ENCODE measurements around the gene EXOC2.

The EXOC2 gene

DNA sequence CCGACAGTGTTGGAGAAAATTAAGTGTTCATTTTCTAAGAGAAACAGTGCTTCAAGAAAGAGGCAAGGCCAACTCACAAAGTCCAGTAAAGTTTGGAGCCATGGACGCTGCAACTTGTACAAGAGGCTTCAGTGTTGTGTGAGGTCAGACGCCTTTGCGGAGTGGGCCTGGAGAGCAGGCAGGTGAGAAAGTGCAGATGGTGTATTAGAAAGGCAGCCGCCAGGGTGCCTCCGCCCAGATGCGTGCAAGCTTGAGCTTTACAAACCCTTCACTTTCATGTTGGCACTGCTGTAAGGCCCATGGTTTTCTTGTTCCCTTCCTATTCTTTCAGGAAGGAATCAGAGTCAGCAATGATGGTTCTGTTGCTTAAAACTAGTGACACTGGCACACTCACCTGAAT is 25.4 kb upstream of the EXOC2 start:
- H3K36me3 ChIP-seq (ENCODE audit: control insufficient read depth, insufficient read depth, low read length) = no peaks in the 10 kb centered on the region
- no peaks in the 10 kb centered on the region for H3K4me1 ChIP-seq (ENCODE audit: control insufficient read depth, insufficient read depth, low read length)
- no peak overlapping the region for H3K9ac ChIP-seq (ENCODE audit: low read depth, low read length)
- H3K9me3 ChIP-seq (ENCODE audit: control insufficient read depth, insufficient read depth, low read length) = no peaks in the 10 kb centered on the region
- H3K27me3 ChIP-seq (ENCODE audit: control insufficient read depth, insufficient read depth, low read length) = no peaks in the 10 kb centered on the region
- no peak overlapping the region for H3K4me3 ChIP-seq (ENCODE audit: low read depth, low read length)

- no peaks in the 10 kb centered on the region for H3K9me3 ChIP-seq (ENCODE audit: control insufficient read depth, insufficient read depth, low read length)
- H3K4me3 ChIP-seq (ENCODE audit: low read depth, low read length) = no peak overlapping the region
- no peaks in the 10 kb centered on the region for H3K27me3 ChIP-seq (ENCODE audit: control insufficient read depth, insufficient read depth, low read length)
- no peaks in the 10 kb centered on the region for H3K4me1 ChIP-seq (ENCODE audit: control insufficient read depth, insufficient read depth, low read length)
- no peaks in the 10 kb centered on the region for H3K36me3 ChIP-seq (ENCODE audit: control insufficient read depth, insufficient read depth, low read length)
- H3K9ac ChIP-seq (ENCODE audit: low read depth, low read length) = no peak overlapping the region
Observed at GRCh38 chr6:717135-717534, 24.2 kb upstream of the EXOC2 start.

DNA sequence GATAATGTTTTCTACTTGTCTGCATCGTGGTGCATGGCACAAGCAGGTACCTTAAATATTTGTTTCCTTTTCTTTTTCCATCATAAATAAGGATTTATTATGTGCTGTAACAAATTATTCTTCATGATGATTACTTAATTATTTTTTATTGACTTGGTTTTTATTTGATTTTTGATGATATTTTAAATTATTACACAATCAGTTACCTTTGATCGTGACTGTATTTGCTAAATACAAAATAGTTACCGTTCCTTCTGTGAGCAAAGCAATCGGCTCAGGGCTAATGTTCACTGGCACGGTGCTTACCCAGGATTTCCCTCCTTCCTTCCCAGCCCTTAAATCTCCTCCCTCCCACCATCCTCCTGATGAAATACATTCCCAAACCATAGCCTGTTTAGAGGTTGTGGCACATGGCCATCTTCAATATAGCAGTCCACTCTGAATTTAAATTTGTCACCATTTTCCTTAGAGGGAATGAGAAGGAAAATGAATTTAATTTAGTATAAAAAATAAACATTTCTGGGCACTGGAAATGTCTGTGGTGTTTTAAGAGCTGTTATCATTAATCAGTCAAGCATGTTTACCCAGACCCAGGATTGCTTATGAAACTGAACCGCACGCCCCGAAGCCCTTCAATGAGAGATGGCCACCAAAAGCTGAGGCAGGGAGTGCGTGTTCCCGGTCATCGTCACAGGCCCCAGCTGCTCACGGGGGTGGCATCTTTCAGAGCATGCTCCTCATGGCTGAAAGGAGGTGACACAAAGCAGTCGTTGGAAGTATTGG is 23.0 kb upstream of the EXOC2 start:
- Histone ChIP-seq H3K36me3 (ENCODE audit: control insufficient read depth, insufficient read depth, low read length) (no peaks in the 10 kb centered on the region), H3K9me3 (ENCODE audit: control insufficient read depth, insufficient read depth, low read length) (no peaks in the 10 kb centered on the region), H3K4me1 (ENCODE audit: control insufficient read depth, insufficient read depth, low read length) (peaks cover 7% of the 10 kb centered on the region), H3K9ac (ENCODE audit: low read depth, low read length) (no peak overlapping the region), H3K27me3 (ENCODE audit: control insufficient read depth, insufficient read depth, low read length) (no peaks in the 10 kb centered on the region), H3K4me3 (ENCODE audit: low read depth, low read length) (no peak overlapping the region)

DNA sequence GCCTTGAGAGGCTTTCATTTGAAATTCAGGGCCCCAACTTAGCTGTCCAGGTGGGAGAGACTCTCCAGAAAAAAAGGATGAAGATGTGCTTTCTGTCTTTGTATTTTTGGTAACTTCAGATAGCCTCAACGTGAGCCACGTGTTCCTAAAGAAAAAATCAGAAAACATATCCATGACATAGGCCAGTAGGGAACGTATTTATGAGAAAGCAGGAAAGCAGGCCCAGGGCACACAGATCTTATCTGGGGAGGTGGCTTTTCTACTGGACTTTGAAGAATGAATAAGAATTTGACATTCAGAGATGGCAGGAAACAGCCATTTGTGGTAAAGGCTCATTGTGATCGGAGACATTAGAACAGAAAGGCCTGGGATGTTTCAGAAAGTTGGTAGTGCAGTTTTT is 21.2 kb upstream of the EXOC2 start:
- H3K9me3 ChIP-seq (ENCODE audit: control insufficient read depth, insufficient read depth, low read length) = no peaks in the 10 kb centered on the region
- no peak overlapping the region for H3K4me3 ChIP-seq (ENCODE audit: low read depth, low read length)
- no peak overlapping the region for H3K9ac ChIP-seq (ENCODE audit: low read depth, low read length)
- H3K4me1 ChIP-seq (ENCODE audit: control insufficient read depth, insufficient read depth, low read length) = peaks cover 14% of the 10 kb centered on the region
- H3K36me3 ChIP-seq (ENCODE audit: control insufficient read depth, insufficient read depth, low read length) = no peaks in the 10 kb centered on the region
- H3K27me3 ChIP-seq (ENCODE audit: control insufficient read depth, insufficient read depth, low read length) = no peaks in the 10 kb centered on the region

GRCh38 chr6:713351-713750 is 20.4 kb upstream of the EXOC2 start:
- Histone ChIP-seq H3K9ac (ENCODE audit: low read depth, low read length) (no peak overlapping the region), H3K9me3 (ENCODE audit: control insufficient read depth, insufficient read depth, low read length) (no peaks in the 10 kb centered on the region), H3K27me3 (ENCODE audit: control insufficient read depth, insufficient read depth, low read length) (no peaks in the 10 kb centered on the region), H3K4me3 (ENCODE audit: low read depth, low read length) (no peak overlapping the region), H3K36me3 (ENCODE audit: control insufficient read depth, insufficient read depth, low read length) (no peaks in the 10 kb centered on the region), H3K4me1 (ENCODE audit: control insufficient read depth, insufficient read depth, low read length) (peaks cover 14% of the 10 kb centered on the region)

GRCh38 chr6:712805-713204 is 19.9 kb upstream of the EXOC2 start:
- Histone ChIP-seq H3K9me3 (ENCODE audit: control insufficient read depth, insufficient read depth, low read length) (no peaks in the 10 kb centered on the region), H3K27me3 (ENCODE audit: control insufficient read depth, insufficient read depth, low read length) (no peaks in the 10 kb centered on the region), H3K9ac (ENCODE audit: low read depth, low read length) (no peak overlapping the region), H3K4me1 (ENCODE audit: control insufficient read depth, insufficient read depth, low read length) (peaks cover 19% of the 10 kb centered on the region), H3K36me3 (ENCODE audit: control insufficient read depth, insufficient read depth, low read length) (no peaks in the 10 kb centered on the region), H3K4me3 (ENCODE audit: low read depth, low read length) (no peak overlapping the region)

DNA sequence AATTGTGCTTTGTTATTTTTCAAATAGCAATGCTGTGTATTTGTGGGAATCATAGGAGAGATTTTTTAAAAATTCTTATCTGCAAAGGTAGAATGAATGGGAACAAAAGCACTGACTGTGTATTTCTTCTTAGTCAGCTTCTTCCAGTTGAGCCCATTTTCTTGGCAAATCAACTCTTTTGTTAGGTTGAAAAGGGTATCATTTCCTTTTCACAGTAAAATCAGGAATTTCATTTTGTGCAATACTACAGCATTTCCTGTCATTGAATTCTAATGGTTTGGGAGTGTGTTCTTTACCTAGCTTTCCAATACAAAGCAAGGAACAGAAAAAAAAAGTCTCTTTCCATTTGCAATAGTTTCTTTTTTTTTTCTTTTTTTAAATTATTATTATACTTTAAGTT is 19.0 kb upstream of the EXOC2 start:
- H3K9me3 ChIP-seq (ENCODE audit: control insufficient read depth, insufficient read depth, low read length) = no peaks in the 10 kb centered on the region
- peaks cover 25% of the 10 kb centered on the region for H3K4me1 ChIP-seq (ENCODE audit: control insufficient read depth, insufficient read depth, low read length)
- H3K9ac ChIP-seq (ENCODE audit: low read depth, low read length) = no peak overlapping the region
- no peak overlapping the region for H3K4me3 ChIP-seq (ENCODE audit: low read depth, low read length)
- H3K36me3 ChIP-seq (ENCODE audit: control insufficient read depth, insufficient read depth, low read length) = no peaks in the 10 kb centered on the region
- no peaks in the 10 kb centered on the region for H3K27me3 ChIP-seq (ENCODE audit: control insufficient read depth, insufficient read depth, low read length)

GRCh38 chr6:710601-711571 is 17.9 kb upstream of the EXOC2 start:
- Histone ChIP-seq H3K9me3 (ENCODE audit: control insufficient read depth, insufficient read depth, low read length) (no peaks in the 10 kb centered on the region), H3K9ac (ENCODE audit: low read depth, low read length) (peak overlapping the region; percentile 57), H3K27me3 (ENCODE audit: control insufficient read depth, insufficient read depth, low read length) (no peaks in the 10 kb centered on the region), H3K36me3 (ENCODE audit: control insufficient read depth, insufficient read depth, low read length) (no peaks in the 10 kb centered on the region), H3K4me1 (ENCODE audit: control insufficient read depth, insufficient read depth, low read length) (peaks cover 28% of the 10 kb centered on the region), H3K4me3 (ENCODE audit: low read depth, low read length) (peak overlapping the region; percentile 62)

GRCh38 chr6:709471-710056 is 16.6 kb upstream of the EXOC2 start:
- Histone ChIP-seq H3K4me1 (ENCODE audit: control insufficient read depth, insufficient read depth, low read length) (peaks cover 33% of the 10 kb centered on the region), H3K36me3 (ENCODE audit: control insufficient read depth, insufficient read depth, low read length) (no peaks in the 10 kb centered on the region), H3K27me3 (ENCODE audit: control insufficient read depth, insufficient read depth, low read length) (no peaks in the 10 kb centered on the region), H3K4me3 (ENCODE audit: low read depth, low read length) (no peak overlapping the region), H3K9me3 (ENCODE audit: control insufficient read depth, insufficient read depth, low read length) (no peaks in the 10 kb centered on the region), H3K9ac (ENCODE audit: low read depth, low read length) (no peak overlapping the region)

DNA sequence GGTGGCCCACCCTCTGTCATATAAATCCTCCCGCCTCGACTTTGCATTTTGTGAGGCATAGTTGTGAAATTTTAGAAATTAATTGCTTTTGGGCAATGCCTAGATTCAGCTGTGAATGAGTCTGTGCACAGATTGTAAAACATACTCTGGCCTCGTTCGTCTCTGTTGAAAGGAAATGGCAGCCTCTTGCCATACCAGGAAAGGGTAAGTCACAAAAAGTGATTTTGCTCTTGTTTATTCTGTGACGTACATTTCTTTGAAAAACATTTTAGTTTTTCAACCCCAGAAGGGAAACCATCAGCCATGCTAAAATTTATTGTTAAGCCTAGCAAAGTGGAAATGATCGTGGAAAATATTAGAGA is 15.3 kb upstream of the EXOC2 start:
- no peaks in the 10 kb centered on the region for H3K36me3 ChIP-seq (ENCODE audit: control insufficient read depth, insufficient read depth, low read length)
- H3K4me1 ChIP-seq (ENCODE audit: control insufficient read depth, insufficient read depth, low read length) = peaks cover 35% of the 10 kb centered on the region
- H3K4me3 ChIP-seq (ENCODE audit: low read depth, low read length) = no peak overlapping the region
- H3K9me3 ChIP-seq (ENCODE audit: control insufficient read depth, insufficient read depth, low read length) = no peaks in the 10 kb centered on the region
- no peak overlapping the region for H3K9ac ChIP-seq (ENCODE audit: low read depth, low read length)
- no peaks in the 10 kb centered on the region for H3K27me3 ChIP-seq (ENCODE audit: control insufficient read depth, insufficient read depth, low read length)

DNA sequence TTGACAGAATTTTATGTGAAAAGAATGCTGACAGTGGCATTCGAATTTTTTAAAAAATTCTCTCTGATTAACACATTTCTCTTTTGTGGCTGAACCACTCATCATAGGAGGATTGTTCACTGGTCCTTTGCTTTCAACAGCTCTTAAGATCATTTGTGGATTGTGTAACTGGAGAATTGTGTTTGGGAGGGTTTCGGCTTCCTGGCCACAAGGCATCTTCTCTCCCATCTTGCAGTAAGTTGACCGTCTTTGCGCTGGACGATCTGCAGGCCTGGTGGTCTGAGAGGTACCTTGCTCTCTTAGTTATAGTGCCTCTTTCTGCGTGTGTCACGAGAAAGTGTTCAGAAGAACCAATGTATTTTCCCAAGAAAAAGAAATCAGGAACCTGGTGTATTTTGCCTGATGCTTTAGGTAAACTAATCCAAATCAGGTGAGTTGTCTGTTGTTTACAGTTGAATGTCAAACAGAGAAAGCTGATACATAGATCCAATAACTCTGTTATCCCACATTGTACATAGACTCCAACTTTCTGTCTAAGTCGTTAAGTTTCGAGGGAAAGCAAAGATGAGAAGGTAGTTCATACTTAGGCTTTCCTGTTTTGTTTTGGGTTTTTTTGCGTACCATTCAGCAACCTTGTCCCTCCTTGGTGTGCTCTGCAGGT is 14.8 kb upstream of the EXOC2 start:
- Histone ChIP-seq H3K9me3 (ENCODE audit: control insufficient read depth, insufficient read depth, low read length) (no peaks in the 10 kb centered on the region), H3K4me1 (ENCODE audit: control insufficient read depth, insufficient read depth, low read length) (peaks cover 35% of the 10 kb centered on the region), H3K4me3 (ENCODE audit: low read depth, low read length) (no peak overlapping the region), H3K36me3 (ENCODE audit: control insufficient read depth, insufficient read depth, low read length) (no peaks in the 10 kb centered on the region), H3K27me3 (ENCODE audit: control insufficient read depth, insufficient read depth, low read length) (no peaks in the 10 kb centered on the region), H3K9ac (ENCODE audit: low read depth, low read length) (no peak overlapping the region)
